ENCODE results near the gene CNST.

The CNST gene

GRCh38 chr1:246680190-246680589, 113.9 kb downstream of the CNST start:
- no peaks in the 10 kb centered on the region for H3K36me3 ChIP-seq (ENCODE audit: low read length)
- H3K4me3 ChIP-seq (ENCODE audit: insufficient read depth, low read length, poor library complexity, severe bottlenecking) = no peak overlapping the region

GRCh38 chr1:246680696-246681130, 114.5 kb downstream of the CNST start:
- no peaks in the 10 kb centered on the region for H3K27me3 ChIP-seq (ENCODE audit: low read length)
- no peaks in the 10 kb centered on the region for H3K9me2 ChIP-seq (replicated peaks; ENCODE audit: insufficient read depth, low read length)
- no peaks in the 10 kb centered on the region for H3K79me2 ChIP-seq (ENCODE audit: insufficient read depth, low read length)
- no peaks in the 10 kb centered on the region for H4K20me1 ChIP-seq (ENCODE audit: low read depth, low read length)
- H3K36me3 ChIP-seq (ENCODE audit: low read length) = no peaks in the 10 kb centered on the region
- H3K9ac ChIP-seq (ENCODE audit: low read length) = no peak overlapping the region
- H3K4me3 ChIP-seq (ENCODE audit: insufficient read depth, low read length, poor library complexity, severe bottlenecking) = no peak overlapping the region
- H2AFZ ChIP-seq (ENCODE audit: low read depth, low read length, severe bottlenecking) = no peak overlapping the region
- H3K27ac ChIP-seq (ENCODE audit: low read depth, low read length) = no peak overlapping the region
- H3K4me2 ChIP-seq (ENCODE audit: low read depth, low read length, poor library complexity, severe bottlenecking) = no peak overlapping the region
- TF ChIP-seq EZH2phosphoT487 (conservative IDR thresholded peaks at IDR 0.05; ENCODE audit: low read length) (no peak), CTCF (IDR thresholded peaks at IDR 0.05; ENCODE audit: insufficient read depth, low read length, poor library complexity, severe bottlenecking) (no peak)
- H3F3A ChIP-seq (ENCODE audit: insufficient read depth) = no peaks in the 10 kb centered on the region
- no peaks in the 10 kb centered on the region for H3K9me3 ChIP-seq (ENCODE audit: insufficient read depth, low read length)

More at GRCh38 chr1:246680190-246680589, 113.9 kb downstream of the CNST start:
- Histone ChIP-seq H3F3A (ENCODE audit: insufficient read depth) (no peaks in the 10 kb centered on the region), H3K79me2 (ENCODE audit: insufficient read depth, low read length) (no peaks in the 10 kb centered on the region), H3K9ac (ENCODE audit: low read length) (no peak overlapping the region), H3K27me3 (ENCODE audit: low read length) (no peaks in the 10 kb centered on the region), H4K20me1 (ENCODE audit: low read depth, low read length) (no peaks in the 10 kb centered on the region), H3K9me3 (ENCODE audit: insufficient read depth, low read length) (no peaks in the 10 kb centered on the region), H3K9me2 (replicated peaks; ENCODE audit: insufficient read depth, low read length) (no peaks in the 10 kb centered on the region), H3K4me2 (ENCODE audit: low read depth, low read length, poor library complexity, severe bottlenecking) (no peak overlapping the region), H2AFZ (ENCODE audit: low read depth, low read length, severe bottlenecking) (no peak overlapping the region), H3K27ac (ENCODE audit: low read depth, low read length) (no peak overlapping the region)
- TF ChIP-seq CTCF (IDR thresholded peaks at IDR 0.05; ENCODE audit: insufficient read depth, low read length, poor library complexity, severe bottlenecking) (no peak), EZH2phosphoT487 (conservative IDR thresholded peaks at IDR 0.05; ENCODE audit: low read length) (no peak)

- no peaks in the 10 kb centered on the region for H3K27me3 ChIP-seq (ENCODE audit: low read length)
- no peaks in the 10 kb centered on the region for H3K9me3 ChIP-seq (ENCODE audit: insufficient read depth, low read length)
- H3K4me3 ChIP-seq (ENCODE audit: insufficient read depth, low read length, poor library complexity, severe bottlenecking) = no peak overlapping the region
- H3K36me3 ChIP-seq (ENCODE audit: low read length) = no peaks in the 10 kb centered on the region
- TF ChIP-seq EZH2phosphoT487 (conservative IDR thresholded peaks at IDR 0.05; ENCODE audit: low read length) = no peak
- no peak for TF ChIP-seq CTCF (IDR thresholded peaks at IDR 0.05; ENCODE audit: insufficient read depth, low read length, poor library complexity, severe bottlenecking)
- no peak overlapping the region for H2AFZ ChIP-seq (ENCODE audit: low read depth, low read length, severe bottlenecking)
- no peaks in the 10 kb centered on the region for H3F3A ChIP-seq (ENCODE audit: insufficient read depth)
- H3K9me2 ChIP-seq (replicated peaks; ENCODE audit: insufficient read depth, low read length) = no peaks in the 10 kb centered on the region
- no peaks in the 10 kb centered on the region for H3K79me2 ChIP-seq (ENCODE audit: insufficient read depth, low read length)
- no peak overlapping the region for H3K4me2 ChIP-seq (ENCODE audit: low read depth, low read length, poor library complexity, severe bottlenecking)
- no peaks in the 10 kb centered on the region for H4K20me1 ChIP-seq (ENCODE audit: low read depth, low read length)
- H3K27ac ChIP-seq (ENCODE audit: low read depth, low read length) = no peak overlapping the region
- no peak overlapping the region for H3K9ac ChIP-seq (ENCODE audit: low read length)
Measured at GRCh38 chr1:246681900-246682895, 115.9 kb downstream of the CNST start.

Data from SU-DHL-6 (cell line).